Epidermal melanocyte (primary cell): ENCODE results near the gene OR7C2.

Experiments
- DNase-seq: peaks from one replicate; pipeline ENCODE4 v3.0.0; 2011; ENCODE audit warnings: low spot score; ENCODE audit not compliant: insufficient read length

The OR7C2 gene

GRCh38 chr19:14978161-14978776 lies 37.0 kb downstream of the OR7C2 start:
- no peak for DNase-seq

DNA sequence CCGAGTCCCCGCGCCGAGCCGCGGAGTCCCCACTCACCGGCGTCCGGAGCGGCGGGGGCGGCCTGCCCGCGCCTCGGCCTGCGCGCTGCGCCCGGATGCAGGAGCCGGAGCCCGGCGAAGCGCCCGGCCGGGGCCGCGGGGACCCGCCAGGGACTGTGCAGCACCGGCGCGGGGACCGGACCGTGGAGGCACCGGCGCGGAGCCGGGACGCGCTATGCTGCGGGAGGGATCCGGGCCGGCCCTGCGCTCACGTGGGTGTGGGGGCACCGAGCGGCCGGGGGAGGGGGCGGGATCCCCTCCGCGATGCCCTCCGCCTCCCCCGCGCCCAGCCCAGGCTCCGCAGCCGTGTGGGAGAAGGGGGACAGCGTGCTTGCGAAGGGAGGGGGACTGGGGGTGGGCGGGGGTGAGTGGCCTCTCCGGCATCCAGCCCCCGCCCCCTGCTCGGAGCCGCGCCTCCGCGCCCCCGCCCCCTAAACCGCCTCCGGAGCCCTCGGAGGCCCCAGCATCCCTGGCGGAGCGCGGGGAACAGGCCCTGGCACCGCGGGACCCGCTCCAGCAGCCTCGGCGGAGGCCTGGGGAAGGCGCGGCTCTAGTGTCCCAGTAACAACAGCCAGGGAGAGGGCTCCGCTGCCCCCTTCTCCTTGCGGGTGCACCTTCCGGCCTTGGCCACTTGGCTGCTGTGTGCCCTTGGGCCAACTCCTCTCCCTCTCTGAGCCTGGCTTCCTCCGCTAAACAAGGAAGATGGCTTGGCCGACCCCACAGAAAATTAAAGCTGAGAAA lies 38.4 kb downstream of the OR7C2 start, which contains the start of gene SLC1A6:
TSS of gene SLC1A6 (minus strand) at position 389 of the 780 bp plus-strand sequence. CDS start 6,954 bp downstream, outside the sequence.
- no peak for DNase-seq

- no peak for DNase-seq
Observed at GRCh38 chr19:14985133-14985532, 43.8 kb downstream of the OR7C2 start.
